ENCODE data around the gene PASK.

Gene PASK

GRCh38 chr2:241146286-241146685 is 3.0 kb downstream of the PASK start:
- no peak for DNase-seq (ENCODE audit: low read depth)

GRCh38 chr2:241142593-241142992 is 6.7 kb downstream of the PASK start:
- DNase-seq (ENCODE audit: low read depth) = no peak

- DNase-seq (ENCODE audit: low read depth) = no peak
Observed at GRCh38 chr2:241142063-241142462, 7.2 kb downstream of the PASK start.

- DNase-seq (ENCODE audit: low read depth) = no peak
Observed at GRCh38 chr2:241141214-241141770, 8.0 kb downstream of the PASK start.

GRCh38 chr2:241140445-241140840 is 8.8 kb downstream of the PASK start:
- no peak for DNase-seq (ENCODE audit: low read depth)

GRCh38 chr2:241139531-241140444 is 9.5 kb downstream of the PASK start:
- no peak for DNase-seq (ENCODE audit: low read depth)

- DNase-seq (ENCODE audit: low read depth) = no peak
Observed at GRCh38 chr2:241138471-241138870, 10.8 kb downstream of the PASK start.

GRCh38 chr2:241137276-241138190 is 11.7 kb downstream of the PASK start:
- DNase-seq (ENCODE audit: low read depth) = no peak

GRCh38 chr2:241136661-241137260 is 12.5 kb downstream of the PASK start:
- no peak for DNase-seq (ENCODE audit: low read depth)

GRCh38 chr2:241136191-241136590 is 13.1 kb downstream of the PASK start:
- DNase-seq (ENCODE audit: low read depth) = no peak

- no peak for DNase-seq (ENCODE audit: low read depth)
Observed at GRCh38 chr2:241135737-241136136, 13.5 kb downstream of the PASK start.

- no peak for DNase-seq (ENCODE audit: low read depth)
Observed at GRCh38 chr2:241134711-241135110, 14.6 kb downstream of the PASK start.

GRCh38 chr2:241133436-241133820 is 15.8 kb downstream of the PASK start:
- no peak for DNase-seq (ENCODE audit: low read depth)

- no peak for DNase-seq (ENCODE audit: low read depth)
Observed at GRCh38 chr2:241132538-241133435, 16.5 kb downstream of the PASK start.

- no peak for DNase-seq (ENCODE audit: low read depth)
Observed at GRCh38 chr2:241131531-241131930, 17.7 kb downstream of the PASK start.

GRCh38 chr2:241130316-241130715 is 19.0 kb downstream of the PASK start:
- no peak for DNase-seq (ENCODE audit: low read depth)

- DNase-seq (ENCODE audit: low read depth) = no peak
Observed at GRCh38 chr2:241129086-241129871, 20.0 kb downstream of the PASK start.

GRCh38 chr2:241128266-241128665 is 21.0 kb downstream of the PASK start:
- no peak for DNase-seq (ENCODE audit: low read depth)

GRCh38 chr2:241126771-241127202 is 22.5 kb downstream of the PASK start:
- no peak for DNase-seq (ENCODE audit: low read depth)

- no peak for DNase-seq (ENCODE audit: low read depth)
Observed at GRCh38 chr2:241126201-241126611, 23.1 kb downstream of the PASK start.
